B cell (primary cell): ENCODE measurements around the gene BTD. TPM values are rescaled to one million over a fixed set of nuclear protein-coding genes. Genes with fewer than 3 reads are reported as not detected.

ENCODE experiments used
- ATAC-seq: fragments of 200-7000 bp; cut with Tn5 transposase; one replicate; pipeline ENCODE4 v1.10.0; 2021; ENCODE audit warnings: low read depth, mild to moderate bottlenecking, moderate number of reproducible peaks, moderate library complexity
- CTCF ChIA-PET: fragments of 350-600 bp; sonication (Branson Sonifier 250); formaldehyde crosslinking; loops from one replicate; lab custom pipeline; 2021; ENCODE audit warnings: antibody characterized with exemption, inconsistent platforms; lab: Charles Lee
- POLR2A ChIA-PET: fragments of 350-600 bp; sonication (Branson Sonifier 250); formaldehyde crosslinking; loops from one replicate; lab custom pipeline; 2021; ENCODE audit warnings: antibody characterized with exemption; lab: Charles Lee
- DNase-seq: peaks from one replicate; pipeline ENCODE4 v3.0.0; 2013
- H2AFZ ChIP-seq: 2 replicates; pipeline ENCODE4 v1.6.1; 2012; ENCODE audit warnings: mild to moderate bottlenecking, low read depth, low read length; ENCODE audit not compliant: insufficient read depth, poor library complexity, severe bottlenecking
- H3K27ac ChIP-seq, 2 donors: 1 replicate in 1 of 2; 2 replicates in 1 of 2; pipeline ENCODE4 v1.5.1; 2012 to 2013; ENCODE audit warnings: low read length in 2 of 2, mild to moderate bottlenecking in 2 of 2, moderate library complexity in 1 of 2
- H3K27me3 ChIP-seq, 4 experiments: fragments of 200-600 bp in 1 of 4; sonication (generic) in 1 of 4; replicated peaks in 1 of 4; 1 replicate in 2 of 4; 2 replicates in 2 of 4; pipeline versions ENCODE4 v1.6.1 to v1.7.0; 2013 to 2016; ENCODE audit warnings: low read length in 3 of 4, mild to moderate bottlenecking in 2 of 4, mixed read lengths in 1 of 4, moderate library complexity in 1 of 4; ENCODE audit not compliant: insufficient read depth in 4 of 4, control insufficient read depth in 3 of 4; ENCODE audit errors: control extremely low read depth in 1 of 4
- H3K36me3 ChIP-seq, 2 experiments: replicated peaks in 1 of 2; 1 replicate in 1 of 2; 2 replicates in 1 of 2; pipeline versions ENCODE4 v1.6.1 to v1.7.1; 2013; ENCODE audit warnings: low read length in 1 of 2; ENCODE audit not compliant: insufficient read depth in 2 of 2, control insufficient read depth in 1 of 2; ENCODE audit errors: control extremely low read depth in 1 of 2, extremely low read depth in 1 of 2
- H3K4me1 ChIP-seq, 2 donors: fragments of 200-600 bp in 1 of 2; sonication (generic) in 1 of 2; 1 replicate in 1 of 2; 2 replicates in 1 of 2; pipeline versions ENCODE4 v1.5.1 to v1.6.1; 2013 to 2017; ENCODE audit warnings: low read length in 2 of 2; ENCODE audit not compliant: control insufficient read depth in 2 of 2, insufficient read depth in 2 of 2
- H3K4me2 ChIP-seq: replicated peaks from 2 replicates; pipeline ENCODE3; 2012; ENCODE audit warnings: mild to moderate bottlenecking, low read depth, low read length; ENCODE audit not compliant: poor library complexity, severe bottlenecking
- H3K4me3 ChIP-seq, 5 experiments: fragments of 200-600 bp in 1 of 5; sonication (generic) in 1 of 5; 1 replicate in 3 of 5; 2 replicates in 2 of 5; pipeline versions ENCODE4 v1.5.1 to v1.7.0; 2011 to 2016; ENCODE audit warnings: low read length in 4 of 5, mild to moderate bottlenecking in 4 of 5, low read depth in 2 of 5, control low read depth in 1 of 5, moderate library complexity in 1 of 5; ENCODE audit not compliant: insufficient read depth in 1 of 5; ENCODE audit errors: control extremely low read depth in 1 of 5, extremely low read depth in 1 of 5
- H3K79me2 ChIP-seq: fragments of 200-600 bp; sonication (generic); one replicate; pipeline ENCODE4 v1.6.0; 2016; ENCODE audit warnings: low read length; ENCODE audit not compliant: control insufficient read depth, insufficient read depth
- H3K9ac ChIP-seq: fragments of 200-600 bp; sonication (generic); 2 replicates; pipeline ENCODE4 v1.6.1; 2017; ENCODE audit warnings: mild to moderate bottlenecking, low read length, moderate library complexity
- H3K9me3 ChIP-seq, 3 donors: one replicate each; pipeline versions ENCODE4 v1.6.1 to v1.7.1; 2013; ENCODE audit warnings: low read length in 2 of 3; ENCODE audit not compliant: control insufficient read depth in 2 of 3, insufficient read depth in 1 of 3; ENCODE audit errors: control extremely low read depth in 1 of 3
- H4K20me1 ChIP-seq: 2 replicates; pipeline ENCODE4 v1.6.0; 2012; ENCODE audit warnings: mild to moderate bottlenecking, low read length; ENCODE audit not compliant: insufficient read depth, control insufficient read depth, poor library complexity, severe bottlenecking
- H3K27ac Mint-ChIP-seq: one replicate; pipeline ENCODE4 v1.8.0; 2021; ENCODE audit warnings: mixed read lengths
- H3K27me3 Mint-ChIP-seq: one replicate; pipeline ENCODE4 v1.8.0; 2021; ENCODE audit warnings: mixed read lengths
- H3K4me1 Mint-ChIP-seq: one replicate; pipeline ENCODE4 v1.8.0; 2021; ENCODE audit warnings: mixed read lengths
- H3K4me3 Mint-ChIP-seq: one replicate; pipeline ENCODE4 v1.8.0; 2021; ENCODE audit warnings: mixed read lengths
- H3K9me3 Mint-ChIP-seq: one replicate; pipeline ENCODE4 v1.8.0; 2022; ENCODE audit warnings: mixed read lengths; ENCODE audit not compliant: insufficient read depth
- EZH2 ChIP-seq: IDR thresholded peaks from 2 replicates; pipeline ENCODE4 v1.6.1; 2012; ENCODE audit warnings: borderline replicate concordance, low read depth, mild to moderate bottlenecking, moderate library complexity, low read length; ENCODE audit not compliant: insufficient read depth, poor library complexity, severe bottlenecking
- WGBS: methylation state at CpG from one replicate; pipeline ENCODE4 v1.1.5; 2013; ENCODE audit warnings: missing lambda C conversion rate; ENCODE audit not compliant: insufficient coverage; 5-methylcytosine and 5-hydroxymethylcytosine counted together
- intact Hi-C: fragments of 100-400 bp; cut with micrococcal nuclease; formaldehyde crosslinking; loops from one replicate; pipeline ENCODE4 v1.10.0; 2022
- polyA plus RNA-seq: library from polyadenylated mRNA; depleted of rRNA; stranded (reverse); fragments of >200 nt; gene quantifications from 2 replicates; pipeline ENCODE4 v1.2.3, GENCODE V29; 2012
- total RNA-seq, 2 donors: library from RNA; stranded (reverse); fragments of 120-200 nt in 1 of 2; gene quantifications; 1 replicate in 1 of 2; 2 replicates in 1 of 2; pipeline versions ENCODE4 v1.2.3 to v1.2.4, GENCODE V29; 2013 to 2022
- TF ChIP-seq, protein P1 (sequence below): fragments of 200-600 bp; IDR thresholded peaks from one replicate; pipeline ENCODE4 v1.8.0; 2022; ENCODE audit warnings: antibody characterized with exemption, mild to moderate bottlenecking

BTD gene
- total and polyA plus RNA-seq, 2 donors (not counting 1 experiment from before 2014, with no cell fraction given), result 8.2 to 25.3 TPM

DNA sequence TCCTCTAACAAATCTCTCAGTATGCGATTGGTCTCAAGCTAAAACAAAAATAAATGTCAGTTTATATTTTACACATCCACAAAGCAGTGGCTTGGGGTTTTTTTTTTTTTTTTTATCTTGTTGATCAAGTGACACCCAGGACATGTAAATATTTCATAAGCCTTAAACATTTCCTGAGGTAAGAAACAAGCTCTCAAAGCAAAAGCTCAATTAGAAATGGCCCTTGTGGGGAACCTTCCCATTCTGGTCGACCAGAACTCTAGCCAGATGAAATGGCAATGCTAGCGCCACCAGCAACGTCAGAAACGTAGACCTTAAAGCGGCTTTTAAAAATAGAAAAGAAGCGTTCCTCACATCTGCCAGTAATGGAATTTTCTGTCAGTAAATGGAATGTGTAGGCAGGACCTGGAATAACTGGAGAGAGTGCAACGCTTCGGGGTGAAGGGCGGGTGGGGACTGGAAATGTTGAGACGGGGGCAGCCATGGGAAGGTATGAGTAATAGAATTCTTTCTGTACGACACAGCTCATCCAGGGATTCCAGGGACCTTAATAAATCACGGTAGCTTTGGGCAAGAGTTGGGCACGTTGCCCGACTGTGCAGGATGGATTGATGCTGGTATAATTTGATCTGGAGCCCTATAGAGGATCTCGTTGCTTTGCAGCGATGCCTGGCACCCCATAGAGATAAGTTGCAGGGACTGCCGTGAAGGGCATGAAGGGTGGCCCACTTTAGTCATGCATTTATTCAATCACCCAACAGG, 44.4 kb downstream of the BTD start:
- intact Hi-C loops, result no loop called here
- H3K27me3 Mint-ChIP-seq, result no peaks in the 10 kb centered on the region
- H3K4me3 Mint-ChIP-seq, result no peak overlapping the region
- H2AFZ ChIP-seq, result no peak overlapping the region
- H3K27me3 ChIP-seq, result no peaks in the 10 kb centered on the region
- no peak overlapping the region for H3K4me2 ChIP-seq
- DNase-seq (no peak), ATAC-seq (no peak)
- peaks cover 42% of the 10 kb centered on the region for H3K4me1 Mint-ChIP-seq
- H3K4me3 ChIP-seq, result no peak overlapping the region
- H3K9ac ChIP-seq, result no peak overlapping the region
- no peaks in the 10 kb centered on the region for H3K9me3 ChIP-seq
- no peak overlapping the region for H3K27ac ChIP-seq
- peaks cover 36 to 40% of the 10 kb centered on the region in 2 donors for H3K4me1 ChIP-seq
- no peaks in the 10 kb centered on the region for H3K9me3 Mint-ChIP-seq
- 97% methylated on average over 13 of the region's 18 CpGs for WGBS
- no peak overlapping the region for H3K27ac Mint-ChIP-seq
- H4K20me1 ChIP-seq, result no peaks in the 10 kb centered on the region
- no peaks in the 10 kb centered on the region for H3K79me2 ChIP-seq
- no peaks in the 10 kb centered on the region for H3K36me3 ChIP-seq
- ChIA-PET POLR2A (no interaction called here), CTCF (interaction anchor here (0.7 kb wide), 1 partner anchor 239 kb away, joined by 3 read pairs; no protein-coding TSS in a partner anchor)
- TF ChIP-seq, protein P1, sequence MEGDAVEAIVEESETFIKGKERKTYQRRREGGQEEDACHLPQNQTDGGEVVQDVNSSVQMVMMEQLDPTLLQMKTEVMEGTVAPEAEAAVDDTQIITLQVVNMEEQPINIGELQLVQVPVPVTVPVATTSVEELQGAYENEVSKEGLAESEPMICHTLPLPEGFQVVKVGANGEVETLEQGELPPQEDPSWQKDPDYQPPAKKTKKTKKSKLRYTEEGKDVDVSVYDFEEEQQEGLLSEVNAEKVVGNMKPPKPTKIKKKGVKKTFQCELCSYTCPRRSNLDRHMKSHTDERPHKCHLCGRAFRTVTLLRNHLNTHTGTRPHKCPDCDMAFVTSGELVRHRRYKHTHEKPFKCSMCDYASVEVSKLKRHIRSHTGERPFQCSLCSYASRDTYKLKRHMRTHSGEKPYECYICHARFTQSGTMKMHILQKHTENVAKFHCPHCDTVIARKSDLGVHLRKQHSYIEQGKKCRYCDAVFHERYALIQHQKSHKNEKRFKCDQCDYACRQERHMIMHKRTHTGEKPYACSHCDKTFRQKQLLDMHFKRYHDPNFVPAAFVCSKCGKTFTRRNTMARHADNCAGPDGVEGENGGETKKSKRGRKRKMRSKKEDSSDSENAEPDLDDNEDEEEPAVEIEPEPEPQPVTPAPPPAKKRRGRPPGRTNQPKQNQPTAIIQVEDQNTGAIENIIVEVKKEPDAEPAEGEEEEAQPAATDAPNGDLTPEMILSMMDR, result no peak
- TF ChIP-seq EZH2, result no peak

DNA sequence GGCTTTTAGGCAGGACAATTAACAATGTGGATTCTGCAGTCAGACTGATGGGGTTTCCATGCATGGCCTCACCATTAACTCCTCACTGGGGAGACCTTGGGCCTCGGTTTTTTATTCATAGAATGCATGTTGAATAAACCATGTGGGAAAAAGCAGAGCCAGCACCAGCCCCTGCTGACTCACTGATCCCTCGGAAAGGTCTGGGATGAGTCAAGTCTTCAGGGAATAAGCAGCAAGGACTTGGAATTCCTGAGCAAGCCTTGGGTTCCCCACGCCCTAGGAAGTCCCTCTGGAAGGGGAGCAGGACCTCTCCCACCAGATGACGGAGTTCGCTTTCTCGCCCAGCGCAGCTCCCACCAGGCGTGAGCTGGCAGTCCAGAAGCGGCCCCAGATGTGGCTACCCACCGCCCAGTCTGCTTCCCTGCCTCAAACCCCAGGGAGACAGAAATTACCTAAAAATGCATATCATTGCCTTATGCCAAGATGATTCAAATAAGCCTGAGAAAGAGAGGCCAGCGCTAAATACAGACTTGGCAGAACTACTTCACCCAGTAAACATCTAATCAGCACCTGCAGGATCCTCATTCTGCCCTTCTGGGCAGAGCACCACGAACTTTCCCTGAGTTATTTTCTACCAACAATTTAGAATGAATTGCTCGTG, 45.4 kb downstream of the BTD start:
- intact Hi-C loops, result no loop called here
- H3K4me3 Mint-ChIP-seq, result peak overlapping the region; percentile 70
- no peaks in the 10 kb centered on the region for H3K79me2 ChIP-seq
- H3K27ac ChIP-seq, result peak overlapping the region in 1 of 2 donors; percentile 62
- peak overlapping the region in 1 of 5 experiments; percentile 28 for H3K4me3 ChIP-seq
- peaks cover 36 to 40% of the 10 kb centered on the region in 2 donors for H3K4me1 ChIP-seq
- peak overlapping the region; percentile 71 for H3K4me2 ChIP-seq
- H3K4me1 Mint-ChIP-seq, result peaks cover 42% of the 10 kb centered on the region
- 62% methylated on average over 10 of the region's 13 CpGs for WGBS
- DNase-seq (no peak), ATAC-seq (peak; percentile 10)
- POLR2A ChIA-PET, result no interaction called here
- no peaks in the 10 kb centered on the region for H3K27me3 ChIP-seq
- H3K27ac Mint-ChIP-seq, result peak overlapping the region; percentile 64
- no peak overlapping the region for H2AFZ ChIP-seq
- H3K36me3 ChIP-seq, result no peaks in the 10 kb centered on the region
- no peak for TF ChIP-seq EZH2
- TF ChIP-seq, protein P1, result no peak
- no peaks in the 10 kb centered on the region for H3K27me3 Mint-ChIP-seq
- H3K9me3 Mint-ChIP-seq, result no peaks in the 10 kb centered on the region
- CTCF ChIA-PET, result interaction anchor here (1.0 to 1.4 kb wide), 2 partner anchors 16 to 47 kb away, joined by 4 read pairs; no protein-coding TSS in a partner anchor
- no peaks in the 10 kb centered on the region for H3K9me3 ChIP-seq
- H3K9ac ChIP-seq, result peak overlapping the region; percentile 2
- no peaks in the 10 kb centered on the region for H4K20me1 ChIP-seq
